ENCODE measurements around the gene ADSS1. TPM values are rescaled to one million over a fixed set of nuclear protein-coding genes. Genes with fewer than 3 reads are reported as not detected.

Gene ADSS1
- total RNA-seq, 1 experiment from 2014 or later, result 9.9 TPM

- H4K20me1 ChIP-seq (ENCODE audit: insufficient read depth), result no peaks in the 10 kb centered on the region
- DNase-seq (ENCODE audit: low read depth, low spot score), result no peak
- H2AFZ ChIP-seq (ENCODE audit: low read depth, low read length, poor library complexity, severe bottlenecking), result no peak overlapping the region
- BruUV-seq (replicated peaks), result no TSS peak
- peaks cover 75% of the 10 kb centered on the region for H3K79me2 ChIP-seq (ENCODE audit: insufficient read depth, low read length)
- ChIA-PET CTCF (no interaction called here), RAD21 (ENCODE audit: low non-redundant PET in 1 of 2, low total read pairs in 2 of 2, uncharacterized antibody in 2 of 2, unreplicated experiment in 2 of 2) (no interaction called here), POLR2A (no interaction called here)
- no peaks in the 10 kb centered on the region for H3K9me2 ChIP-seq (ENCODE audit: insufficient read depth)
- peaks cover 8 to 12% of the 10 kb centered on the region in 2 experiments for H3K36me3 ChIP-seq (ENCODE audit: control insufficient read depth in 1 of 2, insufficient read depth in 2 of 2, low read length in 2 of 2)
- ATAC-seq, result no peak
- intact Hi-C loops (cut with micrococcal nuclease), result no loop called here
- no peak overlapping the region; the same call in 1 of the 2 replicates for H3K27ac ChIP-seq (ENCODE audit: low read depth, low read length)
- no peak overlapping the region for H3K4me3 ChIP-seq (replicated peaks in 1 of 2; ENCODE audit: low read depth in 1 of 2, low read length in 2 of 2)
- TF ChIP-seq EZH2 (IDR thresholded peaks at IDR 0.05), result no peak
- no peak for TF ChIP-seq ZFX (IDR thresholded peaks at IDR 0.05)
- TF ChIP-seq EGR1 (IDR thresholded peaks at IDR 0.05; ENCODE audit: low read depth), result no peak
- H3K9ac ChIP-seq (ENCODE audit: low read length), result no peak overlapping the region
- peaks cover 14 to 26% of the 10 kb centered on the region in 2 experiments for H3K4me1 ChIP-seq (ENCODE audit: control insufficient read depth in 1 of 2, insufficient read depth in 2 of 2, low read length in 2 of 2)
- no peak overlapping the region for H3K4me2 ChIP-seq (ENCODE audit: low read length)
- H3K9me3 ChIP-seq (ENCODE audit: control insufficient read depth in 1 of 2, insufficient read depth in 1 of 2, low read depth in 1 of 2, low read length in 2 of 2), result no peaks in the 10 kb centered on the region
- H3K27me3 ChIP-seq (ENCODE audit: insufficient read depth, low read length), result no peaks in the 10 kb centered on the region
Observed at GRCh38 chr14:104791425-104791824, 67.4 kb downstream of the ADSS1 start.

- Histone ChIP-seq H3K27me3 (ENCODE audit: insufficient read depth, low read length) (no peaks in the 10 kb centered on the region), H3K4me1 (ENCODE audit: control insufficient read depth in 1 of 2, insufficient read depth in 2 of 2, low read length in 2 of 2) (peaks cover 19 to 35% of the 10 kb centered on the region in 2 experiments), H3K4me2 (ENCODE audit: low read length) (no peak overlapping the region), H3K36me3 (ENCODE audit: control insufficient read depth in 1 of 2, insufficient read depth in 2 of 2, low read length in 2 of 2) (peaks cover 8 to 12% of the 10 kb centered on the region in 2 experiments), H3K79me2 (ENCODE audit: insufficient read depth, low read length) (peaks cover 69% of the 10 kb centered on the region), H3K4me3 (replicated peaks in 1 of 2; ENCODE audit: low read depth in 1 of 2, low read length in 2 of 2) (no peak overlapping the region), H3K27ac (ENCODE audit: low read depth, low read length) (peak overlapping the region; percentile 93; the same call in 1 of the 2 replicates), H3K9me2 (ENCODE audit: insufficient read depth) (no peaks in the 10 kb centered on the region), H3K9ac (ENCODE audit: low read length) (no peak overlapping the region), H2AFZ (ENCODE audit: low read depth, low read length, poor library complexity, severe bottlenecking) (no peak overlapping the region), H4K20me1 (ENCODE audit: insufficient read depth) (no peaks in the 10 kb centered on the region), H3K9me3 (ENCODE audit: control insufficient read depth in 1 of 2, insufficient read depth in 1 of 2, low read depth in 1 of 2, low read length in 2 of 2) (no peaks in the 10 kb centered on the region)
- 0 out of 2 replicates have a peak, but pooled peaks have one; percentile 16 for TF ChIP-seq POLR2AphosphoS5 (IDR thresholded peaks at IDR 0.05; ENCODE audit: low read depth, low read length)
- TF ChIP-seq ZFX (IDR thresholded peaks at IDR 0.05), result no peak
- TF ChIP-seq SRF (IDR thresholded peaks at IDR 0.05; ENCODE audit: low read depth), result no peak
- ChIA-PET RAD21 (ENCODE audit: low non-redundant PET in 1 of 2, low total read pairs in 2 of 2, uncharacterized antibody in 2 of 2, unreplicated experiment in 2 of 2) (interaction anchor here in 1 of 2 experiments (0.6 kb wide), 1 partner anchor 10 kb away, joined by 6 read pairs; no protein-coding TSS in a partner anchor), CTCF (no interaction called here), POLR2A (no interaction called here)
- ATAC-seq (no peak), DNase-seq (ENCODE audit: low read depth, low spot score) (no peak)
- BruUV-seq (replicated peaks), result no TSS peak
- intact Hi-C loops (cut with micrococcal nuclease), result no loop called here
Observed at GRCh38 chr14:104792101-104792884, 68.3 kb downstream of the ADSS1 start.
